ENCODE results near the gene RHBDL3. TPM values are rescaled to one million over a fixed set of nuclear protein-coding genes. Genes with fewer than 3 reads are reported as not detected.

Gene RHBDL3
- total RNA-seq, 1 donor from 2014 or later: not detected

- no peak for DNase-seq (ENCODE audit: extremely low read depth, low read depth, low spot score)
These were observed 90.2 kb downstream of the RHBDL3 start for GRCh38 chr17:32355649-32356377.

GRCh38 chr17:32356378-32356743 lies 90.7 kb downstream of the RHBDL3 start:
- DNase-seq (ENCODE audit: extremely low read depth, low read depth, low spot score): no peak

- no peak for DNase-seq (ENCODE audit: extremely low read depth, low read depth, low spot score)
These were observed 91.1 kb downstream of the RHBDL3 start for GRCh38 chr17:32356750-32357149.

- no peak for DNase-seq (ENCODE audit: extremely low read depth, low read depth, low spot score)
These were observed 92.0 kb downstream of the RHBDL3 start for GRCh38 chr17:32357615-32358014.

GRCh38 chr17:32361270-32361669 lies 95.6 kb downstream of the RHBDL3 start:
- DNase-seq (ENCODE audit: extremely low read depth, low read depth, low spot score): no peak

- DNase-seq (ENCODE audit: extremely low read depth, low read depth, low spot score): no peak
These were observed 104.8 kb downstream of the RHBDL3 start for GRCh38 chr17:32370426-32370825.

Other genes with a start within 250 kb of the RHBDL3 start
- gene RHOT1, start 123.3 kb upstream of the RHBDL3 start, total RNA-seq: 19.9 and 27.0 TPM in 2 replicates
- 7.8 and 8.4 TPM in 2 replicates for gene C17orf75, start 76.3 kb downstream of the RHBDL3 start, total RNA-seq
- 130 and 142 TPM in 2 replicates for gene ZNF207, start 84.3 kb downstream of the RHBDL3 start, total RNA-seq
- 88.7 and 99.8 TPM in 2 replicates for gene PSMD11, start 178.7 kb downstream of the RHBDL3 start, total RNA-seq
- gene CDK5R1, start 221.2 kb downstream of the RHBDL3 start, total RNA-seq: 2.5 and 3.5 TPM in 2 replicates